RWPE2 (cell line): ENCODE data around the gene SLC20A1.

Source experiments
- ATAC-seq: fragments of 200-7000 bp; cut with Tn5 transposase; 3 replicates; pipeline ENCODE4 v1.9.1; 2021; ENCODE audit warnings: low read depth
- DNase-seq: peaks from one replicate; pipeline ENCODE4 v3.0.0-alpha.2; 2020; ENCODE audit warnings: low spot score
- H3K27ac ChIP-seq: fragments of 450-650 bp; 2 replicates; pipeline ENCODE4 v1.5.1; 2017; ENCODE audit warnings: mild to moderate bottlenecking; ENCODE audit not compliant: poor library complexity, severe bottlenecking
- H3K27me3 ChIP-seq: fragments of 250-450 bp; sonication (Bioruptor Pico); 2 replicates; pipeline ENCODE4 v1.5.1; 2021; ENCODE audit warnings: mild to moderate bottlenecking, moderate library complexity; ENCODE audit not compliant: insufficient read depth, poor library complexity, severe bottlenecking
- H3K36me3 ChIP-seq: fragments of 250-450 bp; sonication (Bioruptor Pico); 2 replicates; pipeline ENCODE4 v1.5.1; 2020; ENCODE audit warnings: low read depth, mild to moderate bottlenecking, moderate library complexity
- H3K4me1 ChIP-seq: fragments of 250-450 bp; sonication (Bioruptor Pico); 2 replicates; pipeline ENCODE4 v1.5.1; 2021; ENCODE audit warnings: mild to moderate bottlenecking, moderate library complexity; ENCODE audit not compliant: insufficient read depth, poor library complexity, severe bottlenecking
- H3K4me3 ChIP-seq: fragments of 250-450 bp; sonication (Bioruptor Pico); 2 replicates; pipeline ENCODE4 v1.5.1; 2021; ENCODE audit warnings: mild to moderate bottlenecking, moderate library complexity; ENCODE audit not compliant: severe bottlenecking
- H3K9me3 ChIP-seq: fragments of 250-450 bp; sonication (Bioruptor Pico); 2 replicates; pipeline ENCODE4 v1.5.1; 2021; ENCODE audit warnings: mild to moderate bottlenecking, moderate library complexity; ENCODE audit not compliant: severe bottlenecking
- TF ChIP-seq, protein P1 (sequence below): fragments of 450-650 bp; IDR thresholded peaks from one replicate; pipeline ENCODE4 v1.5.1; 2017; ENCODE audit warnings: mild to moderate bottlenecking, moderate library complexity; ENCODE audit not compliant: poor library complexity, severe bottlenecking

Gene SLC20A1

DNA sequence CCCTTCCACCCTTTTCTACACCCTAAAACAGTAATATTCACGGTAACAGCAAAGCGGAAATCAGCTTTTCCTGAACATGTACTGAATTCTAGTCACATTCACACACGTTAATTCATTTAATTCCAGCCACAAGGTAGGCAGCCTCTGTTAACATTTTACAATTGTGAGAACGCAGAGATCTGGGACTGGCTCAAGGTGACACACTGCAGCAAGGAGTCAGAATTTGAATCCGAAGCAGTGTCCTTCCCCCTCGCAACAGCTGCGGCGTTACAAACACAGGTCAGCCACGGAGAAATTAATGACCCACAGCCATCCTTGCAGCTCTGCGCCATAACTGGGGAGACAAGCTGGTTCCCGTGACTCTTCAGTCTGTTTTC, 818 bp upstream of the SLC20A1 start:
- Histone ChIP-seq H3K36me3 (peaks cover 36% of the 10 kb centered on the region), H3K27ac (peak overlapping the region; percentile 98), H3K9me3 (no peaks in the 10 kb centered on the region), H3K4me1 (peaks cover 55% of the 10 kb centered on the region), H3K27me3 (no peaks in the 10 kb centered on the region), H3K4me3 (peak overlapping the region; percentile 84)
- TF ChIP-seq, protein P1, sequence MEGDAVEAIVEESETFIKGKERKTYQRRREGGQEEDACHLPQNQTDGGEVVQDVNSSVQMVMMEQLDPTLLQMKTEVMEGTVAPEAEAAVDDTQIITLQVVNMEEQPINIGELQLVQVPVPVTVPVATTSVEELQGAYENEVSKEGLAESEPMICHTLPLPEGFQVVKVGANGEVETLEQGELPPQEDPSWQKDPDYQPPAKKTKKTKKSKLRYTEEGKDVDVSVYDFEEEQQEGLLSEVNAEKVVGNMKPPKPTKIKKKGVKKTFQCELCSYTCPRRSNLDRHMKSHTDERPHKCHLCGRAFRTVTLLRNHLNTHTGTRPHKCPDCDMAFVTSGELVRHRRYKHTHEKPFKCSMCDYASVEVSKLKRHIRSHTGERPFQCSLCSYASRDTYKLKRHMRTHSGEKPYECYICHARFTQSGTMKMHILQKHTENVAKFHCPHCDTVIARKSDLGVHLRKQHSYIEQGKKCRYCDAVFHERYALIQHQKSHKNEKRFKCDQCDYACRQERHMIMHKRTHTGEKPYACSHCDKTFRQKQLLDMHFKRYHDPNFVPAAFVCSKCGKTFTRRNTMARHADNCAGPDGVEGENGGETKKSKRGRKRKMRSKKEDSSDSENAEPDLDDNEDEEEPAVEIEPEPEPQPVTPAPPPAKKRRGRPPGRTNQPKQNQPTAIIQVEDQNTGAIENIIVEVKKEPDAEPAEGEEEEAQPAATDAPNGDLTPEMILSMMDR = no peak
- no peak for DNase-seq
- ATAC-seq = peak; percentile 2

DNA sequence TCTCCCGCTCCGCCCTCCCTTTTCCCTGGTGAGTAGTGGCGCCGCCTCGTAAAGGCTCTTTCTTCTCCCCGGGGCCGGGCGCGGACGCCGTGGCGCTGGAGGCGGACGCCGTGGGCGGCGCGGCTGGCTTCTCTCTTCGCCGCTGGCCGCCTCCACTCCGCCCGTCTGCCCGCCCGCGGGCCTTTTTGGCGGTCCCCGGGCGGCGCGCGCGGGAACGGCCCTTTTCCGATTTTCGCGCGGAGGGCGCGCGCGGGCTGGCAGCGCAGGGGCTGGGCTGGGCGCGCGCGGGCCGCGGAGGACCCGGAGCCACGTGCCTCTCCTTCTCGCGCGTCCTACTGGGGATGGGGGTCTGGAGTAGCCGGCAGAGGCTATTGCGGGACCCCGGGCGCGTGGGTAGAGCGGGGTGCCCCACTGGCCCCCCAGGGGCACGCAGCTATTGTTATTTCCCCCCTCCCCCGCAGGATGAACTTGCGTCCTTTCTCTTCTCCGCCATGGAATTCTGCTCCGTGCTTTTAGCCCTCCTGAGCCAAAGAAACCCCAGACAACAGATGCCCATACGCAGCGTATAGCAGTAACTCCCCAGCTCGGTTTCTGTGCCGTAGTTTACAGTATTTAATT, 472 bp downstream of the SLC20A1 start:
- Histone ChIP-seq H3K4me1 (peaks cover 42% of the 10 kb centered on the region), H3K27ac (peak overlapping the region; percentile 98), H3K4me3 (peak overlapping the region; percentile 84), H3K36me3 (peaks cover 49% of the 10 kb centered on the region), H3K27me3 (no peaks in the 10 kb centered on the region), H3K9me3 (no peaks in the 10 kb centered on the region)
- peak; percentile 0; the same call in 1 of the 3 replicates for ATAC-seq
- TF ChIP-seq, protein P1 = no peak
- no peak for DNase-seq

DNA sequence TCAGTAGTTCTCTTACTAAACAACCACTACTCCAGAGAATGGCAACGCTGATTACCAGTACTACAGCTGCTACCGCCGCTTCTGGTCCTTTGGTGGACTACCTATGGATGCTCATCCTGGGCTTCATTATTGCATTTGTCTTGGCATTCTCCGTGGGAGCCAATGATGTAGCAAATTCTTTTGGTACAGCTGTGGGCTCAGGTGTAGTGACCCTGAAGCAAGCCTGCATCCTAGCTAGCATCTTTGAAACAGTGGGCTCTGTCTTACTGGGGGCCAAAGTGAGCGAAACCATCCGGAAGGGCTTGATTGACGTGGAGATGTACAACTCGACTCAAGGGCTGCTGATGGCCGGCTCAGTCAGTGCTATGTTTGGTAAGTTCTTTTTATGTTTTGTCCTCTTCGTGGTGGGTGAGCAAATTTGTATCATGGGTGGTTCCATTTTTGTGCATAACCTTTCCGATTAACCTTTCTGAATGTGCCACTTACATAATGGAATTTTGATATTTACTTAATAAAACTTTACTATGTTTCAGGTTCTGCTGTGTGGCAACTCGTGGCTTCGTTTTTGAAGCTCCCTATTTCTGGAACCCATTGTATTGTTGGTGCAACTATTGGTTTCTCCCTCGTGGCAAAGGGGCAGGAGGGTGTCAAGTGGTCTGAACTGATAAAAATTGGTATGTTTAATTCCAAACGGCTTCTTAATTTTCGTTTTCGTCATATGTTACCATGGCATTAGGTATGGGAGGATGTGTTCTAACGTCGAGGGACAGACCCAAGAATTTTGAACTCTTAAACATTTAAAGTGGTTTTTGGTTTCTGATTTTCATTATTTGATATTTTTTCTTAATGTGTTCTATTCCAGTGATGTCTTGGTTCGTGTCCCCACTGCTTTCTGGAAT, 1.3 kb downstream of the SLC20A1 start:
- Histone ChIP-seq H3K4me3 (peak overlapping the region; percentile 84), H3K27me3 (no peaks in the 10 kb centered on the region), H3K4me1 (peaks cover 41% of the 10 kb centered on the region), H3K9me3 (no peaks in the 10 kb centered on the region), H3K36me3 (peaks cover 57% of the 10 kb centered on the region), H3K27ac (peak overlapping the region; percentile 98)
- TF ChIP-seq, protein P1 = no peak
- DNase-seq (no peak), ATAC-seq (no peak)

DNA sequence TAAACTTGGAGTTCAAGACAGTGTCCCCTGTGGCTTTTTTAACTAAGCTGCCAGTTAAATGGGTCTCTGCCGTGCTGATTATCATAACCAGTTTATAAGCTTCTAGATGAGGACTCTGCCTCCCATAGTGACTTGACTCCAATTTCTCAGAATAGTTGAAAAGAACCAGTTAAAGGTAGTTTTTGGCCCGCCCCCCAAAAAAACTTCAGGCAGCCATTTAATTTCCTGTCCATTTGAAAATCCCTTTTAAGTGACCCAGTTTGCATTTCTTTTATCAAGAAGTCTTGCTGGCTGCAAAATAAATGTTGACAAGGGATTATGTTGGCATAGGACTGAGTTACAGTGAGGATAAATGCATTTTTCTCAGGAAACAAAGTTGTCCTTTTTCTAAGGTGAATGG, 2.3 kb downstream of the SLC20A1 start:
- Histone ChIP-seq H3K9me3 (no peaks in the 10 kb centered on the region), H3K27ac (peak overlapping the region; percentile 98), H3K27me3 (no peaks in the 10 kb centered on the region), H3K4me3 (peak overlapping the region; percentile 84), H3K4me1 (peaks cover 41% of the 10 kb centered on the region), H3K36me3 (peaks cover 68% of the 10 kb centered on the region)
- DNase-seq (no peak), ATAC-seq (no peak)
- TF ChIP-seq, protein P1 = no peak
